H9 (cell line): Measurements from ENCODE around the gene LEPR. TPM values are rescaled to one million over a fixed set of nuclear protein-coding genes. Genes with fewer than 3 reads are reported as not detected.

Experiments
- DNase-seq: peaks from one replicate; pipeline ENCODE4 v3.0.0-alpha.2; 2017
- H2AFZ ChIP-seq: one replicate; pipeline ENCODE4 v1.6.1; 2013; ENCODE audit warnings: mild to moderate bottlenecking, low read length, control low read depth, moderate library complexity
- H2AK5ac ChIP-seq: 2 replicates; pipeline ENCODE4 v1.6.1; 2013; ENCODE audit warnings: low read length, control low read depth, mixed read lengths; ENCODE audit not compliant: insufficient read length
- H2BK120ac ChIP-seq: one replicate; pipeline ENCODE4 v1.6.1; 2013; ENCODE audit warnings: low read depth, mild to moderate bottlenecking, low read length, control low read depth, inconsistent platforms; ENCODE audit not compliant: poor library complexity, severe bottlenecking
- H2BK12ac ChIP-seq: 2 replicates; pipeline ENCODE4 v1.6.1; 2013; ENCODE audit warnings: low read length, control low read depth, mixed read lengths, low read depth; ENCODE audit not compliant: insufficient read length
- H2BK15ac ChIP-seq: 2 replicates; pipeline ENCODE4 v1.6.1; 2013; ENCODE audit warnings: low read depth, low read length, control low read depth
- H2BK20ac ChIP-seq: one replicate; pipeline ENCODE4 v1.6.1; 2013; ENCODE audit warnings: low read depth, mild to moderate bottlenecking, low read length, control low read depth, inconsistent platforms; ENCODE audit not compliant: poor library complexity, severe bottlenecking
- H2BK5ac ChIP-seq: 2 replicates; pipeline ENCODE4 v1.6.1; 2013; ENCODE audit warnings: low read length, control low read depth, mixed read lengths; ENCODE audit not compliant: insufficient read length
- H3K14ac ChIP-seq: 2 replicates; pipeline ENCODE4 v1.6.1; 2013; ENCODE audit warnings: low read length, control low read depth; ENCODE audit not compliant: insufficient read depth
- H3K18ac ChIP-seq: 2 replicates; pipeline ENCODE4 v1.6.1; 2013; ENCODE audit warnings: low read depth, mild to moderate bottlenecking, mixed read lengths, low read length, control low read depth; ENCODE audit not compliant: insufficient read length
- H3K23ac ChIP-seq: 2 replicates; pipeline ENCODE4 v1.6.1; 2013; ENCODE audit warnings: low read length, control low read depth, mixed read lengths, low read depth; ENCODE audit not compliant: insufficient read length
- H3K23me2 ChIP-seq: 2 replicates; pipeline ENCODE4 v1.6.1; 2013; ENCODE audit warnings: low read depth, mild to moderate bottlenecking, mixed read lengths, low read length, control low read depth; ENCODE audit not compliant: insufficient read length, poor library complexity, severe bottlenecking
- H3K27ac ChIP-seq: 2 replicates; pipeline ENCODE4 v1.5.1; 2013; ENCODE audit warnings: low read length, control low read depth, mixed read lengths, low read depth; ENCODE audit not compliant: insufficient read length
- H3K27me3 ChIP-seq: 2 replicates; pipeline ENCODE4 v1.6.1; 2013; ENCODE audit warnings: low read length, control low read depth, inconsistent platforms; ENCODE audit not compliant: insufficient read depth
- H3K4ac ChIP-seq: 2 replicates; pipeline ENCODE4 v1.6.1; 2013; ENCODE audit warnings: low read depth, mild to moderate bottlenecking, control low read depth, inconsistent platforms, low read length, moderate library complexity
- H3K4me1 ChIP-seq: 2 replicates; pipeline ENCODE4 v1.6.1; 2013; ENCODE audit warnings: low read length, control low read depth, inconsistent platforms; ENCODE audit not compliant: insufficient read depth
- H3K4me2 ChIP-seq: 2 replicates; pipeline ENCODE4 v1.6.1; 2013; ENCODE audit warnings: low read length, control low read depth, mixed read lengths; ENCODE audit not compliant: insufficient read length, insufficient read depth
- H3K56ac ChIP-seq: 2 replicates; pipeline ENCODE4 v1.6.1; 2013; ENCODE audit warnings: low read depth, mild to moderate bottlenecking, mixed read lengths, low read length, control low read depth; ENCODE audit not compliant: insufficient read length
- H3K79me1 ChIP-seq: 2 replicates; pipeline ENCODE4 v1.6.1; 2013; ENCODE audit warnings: low read depth, mild to moderate bottlenecking, moderate library complexity, low read length, control low read depth, inconsistent platforms; ENCODE audit not compliant: insufficient read depth, poor library complexity, severe bottlenecking
- H3K79me2 ChIP-seq: 2 replicates; pipeline ENCODE4 v1.6.1; 2013; ENCODE audit warnings: low read length, control low read depth, inconsistent platforms; ENCODE audit not compliant: insufficient read depth
- H3K9ac ChIP-seq: 2 replicates; pipeline ENCODE4 v1.6.1; 2013; ENCODE audit warnings: low read length, control low read depth, mixed read lengths; ENCODE audit not compliant: insufficient read length; ENCODE audit errors: extremely low read depth
- H3K9me3 ChIP-seq: one replicate; pipeline ENCODE4 v1.6.1; 2013; ENCODE audit warnings: low read depth, low read length, inconsistent platforms; ENCODE audit not compliant: control insufficient read depth
- H3T11ph ChIP-seq: one replicate; pipeline ENCODE4 v1.6.1; 2013; ENCODE audit warnings: mild to moderate bottlenecking, low read length, control low read depth, inconsistent platforms
- H4K20me1 ChIP-seq: one replicate; pipeline ENCODE4 v1.6.1; 2013; ENCODE audit not compliant: control insufficient read depth, insufficient read length, insufficient read depth
- H4K5ac ChIP-seq: 2 replicates; pipeline ENCODE4 v1.6.1; 2013; ENCODE audit warnings: low read depth, mild to moderate bottlenecking, mixed read lengths, low read length, control low read depth; ENCODE audit not compliant: insufficient read length
- H4K8ac ChIP-seq: replicated peaks from 2 replicates; pipeline ENCODE4 v1.6.1; 2013; ENCODE audit warnings: low read length, control low read depth, mixed read lengths, low read depth; ENCODE audit not compliant: insufficient read length
- H4K91ac ChIP-seq: 2 replicates; pipeline ENCODE4 v1.6.1; 2013; ENCODE audit warnings: low read depth, mild to moderate bottlenecking, moderate library complexity, mixed read lengths, low read length, control low read depth; ENCODE audit not compliant: insufficient read length
- H3K27ac Mint-ChIP-seq, 3 experiments: 2 replicates in 2 of 3; 3 replicates in 1 of 3; pipeline ENCODE4 v1.8.0; 2020 to 2021; ENCODE audit warnings: mixed read lengths in 3 of 3, mild to moderate bottlenecking in 1 of 3, moderate library complexity in 1 of 3
- H3K27me3 Mint-ChIP-seq: 2 replicates; pipeline ENCODE4 v1.8.0; 2021; ENCODE audit warnings: low read depth, mild to moderate bottlenecking, moderate library complexity, mixed read lengths
- H3K36me3 Mint-ChIP-seq, 3 experiments: 2 replicates in 2 of 3; 3 replicates in 1 of 3; pipeline ENCODE4 v1.8.0; 2020 to 2021; ENCODE audit warnings: low read depth in 3 of 3, mixed read lengths in 3 of 3; ENCODE audit not compliant: insufficient read depth in 1 of 3
- H3K4me1 Mint-ChIP-seq, 2 experiments: 2 replicates each; pipeline ENCODE4 v1.8.0; 2020; ENCODE audit warnings: mixed read lengths in 2 of 2
- H3K4me3 Mint-ChIP-seq, 2 experiments: 2 replicates in 1 of 2; 3 replicates in 1 of 2; pipeline ENCODE4 v1.8.0; 2020 to 2021; ENCODE audit warnings: mild to moderate bottlenecking in 2 of 2, mixed read lengths in 2 of 2, moderate library complexity in 1 of 2
- H3K9me3 Mint-ChIP-seq, 2 experiments: 2 replicates in 1 of 2; 3 replicates in 1 of 2; pipeline ENCODE4 v1.8.0; 2020; ENCODE audit warnings: mild to moderate bottlenecking in 2 of 2, mixed read lengths in 2 of 2, moderate library complexity in 1 of 2
- WGBS: extraction: QIAGEN DNeasy Blood & Tissue Kit; methylation state at CpG from one replicate; pipeline ENCODE4 v1.1.7; 2013; ENCODE audit warnings: missing lambda C conversion rate, low lambda C conversion rate, mixed read lengths; ENCODE audit not compliant: insufficient read length; ENCODE audit errors: extremely low coverage; 5-methylcytosine and 5-hydroxymethylcytosine counted together
- total RNA-seq: library from RNA; stranded (reverse); gene quantifications from 2 replicates; pipeline ENCODE4 v1.2.1, GENCODE V29; 2021
- TF ChIP-seq, protein P1 (sequence below): fragments of 200-600 bp; sonication (generic); conservative IDR thresholded peaks from 3 replicates; pipeline ENCODE4 v1.8.0; 2021; ENCODE audit warnings: antibody characterized with exemption, mild to moderate bottlenecking

LEPR gene
- total RNA-seq, 1 experiment from 2014 or later: 3.3 TPM

DNA sequence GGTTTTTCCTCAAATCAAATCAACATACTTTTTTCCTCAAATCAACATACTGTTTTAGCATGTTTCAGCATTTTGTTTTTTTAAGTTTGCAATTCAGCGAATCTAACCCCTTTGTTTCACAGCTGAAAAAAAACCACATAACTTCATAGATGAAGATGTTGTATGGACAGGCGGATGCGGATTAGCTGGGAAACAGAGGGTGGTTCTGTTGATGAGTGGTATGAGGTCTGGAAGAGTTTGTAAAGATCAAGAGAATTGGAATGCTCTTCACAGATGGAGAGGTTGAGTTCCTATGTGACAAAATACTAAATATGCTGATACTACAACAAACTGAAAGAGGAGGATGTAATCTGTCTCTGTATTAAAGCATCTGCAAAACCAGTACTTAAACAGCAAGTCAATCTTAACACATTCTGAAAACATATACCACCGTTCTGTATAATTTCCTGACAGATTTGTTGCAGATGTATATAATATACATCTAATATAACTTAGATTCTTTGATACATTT is 10.6 kb upstream of the LEPR start:
- H3K79me2 ChIP-seq: no peaks in the 10 kb centered on the region
- H4K5ac ChIP-seq: no peak overlapping the region
- no peaks in the 10 kb centered on the region for H4K20me1 ChIP-seq
- H2BK5ac ChIP-seq: no peak overlapping the region
- no peaks in the 10 kb centered on the region for H3K27me3 ChIP-seq
- Mint-ChIP-seq H3K27me3 (no peaks in the 10 kb centered on the region), H3K9me3 (no peaks in the 10 kb centered on the region), H3K27ac (peak overlapping the region in 1 of 3 experiments; percentile 41; a peak in 1 of 7 replicates), H3K4me1 (peaks cover 12 to 21% of the 10 kb centered on the region in 2 experiments), H3K36me3 (no peaks in the 10 kb centered on the region), H3K4me3 (no peak overlapping the region)
- H2AFZ ChIP-seq: no peak overlapping the region
- H4K91ac ChIP-seq: no peak overlapping the region
- H2BK12ac ChIP-seq: no peak overlapping the region
- H3K18ac ChIP-seq: no peak overlapping the region
- H3K79me1 ChIP-seq: no peaks in the 10 kb centered on the region
- no peak overlapping the region for H3K4ac ChIP-seq
- H3K56ac ChIP-seq: no peak overlapping the region
- no peak for DNase-seq
- no peak overlapping the region for H4K8ac ChIP-seq
- H2BK15ac ChIP-seq: no peak overlapping the region
- no peak overlapping the region for H3K23ac ChIP-seq
- H3T11ph ChIP-seq: no peak overlapping the region
- H2BK120ac ChIP-seq: no peak overlapping the region
- WGBS: no CpG with 5 or more reads among the region's 4 CpGs
- H3K14ac ChIP-seq: no peak overlapping the region
- H2BK20ac ChIP-seq: no peak overlapping the region
- TF ChIP-seq, protein P1, sequence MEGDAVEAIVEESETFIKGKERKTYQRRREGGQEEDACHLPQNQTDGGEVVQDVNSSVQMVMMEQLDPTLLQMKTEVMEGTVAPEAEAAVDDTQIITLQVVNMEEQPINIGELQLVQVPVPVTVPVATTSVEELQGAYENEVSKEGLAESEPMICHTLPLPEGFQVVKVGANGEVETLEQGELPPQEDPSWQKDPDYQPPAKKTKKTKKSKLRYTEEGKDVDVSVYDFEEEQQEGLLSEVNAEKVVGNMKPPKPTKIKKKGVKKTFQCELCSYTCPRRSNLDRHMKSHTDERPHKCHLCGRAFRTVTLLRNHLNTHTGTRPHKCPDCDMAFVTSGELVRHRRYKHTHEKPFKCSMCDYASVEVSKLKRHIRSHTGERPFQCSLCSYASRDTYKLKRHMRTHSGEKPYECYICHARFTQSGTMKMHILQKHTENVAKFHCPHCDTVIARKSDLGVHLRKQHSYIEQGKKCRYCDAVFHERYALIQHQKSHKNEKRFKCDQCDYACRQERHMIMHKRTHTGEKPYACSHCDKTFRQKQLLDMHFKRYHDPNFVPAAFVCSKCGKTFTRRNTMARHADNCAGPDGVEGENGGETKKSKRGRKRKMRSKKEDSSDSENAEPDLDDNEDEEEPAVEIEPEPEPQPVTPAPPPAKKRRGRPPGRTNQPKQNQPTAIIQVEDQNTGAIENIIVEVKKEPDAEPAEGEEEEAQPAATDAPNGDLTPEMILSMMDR: no peak
- no peaks in the 10 kb centered on the region for H3K23me2 ChIP-seq
- H3K27ac ChIP-seq: no peak overlapping the region
- peaks cover 3% of the 10 kb centered on the region; the same call in 1 of the 2 replicates for H3K4me1 ChIP-seq
- no peaks in the 10 kb centered on the region for H3K9me3 ChIP-seq
- no peak overlapping the region for H2AK5ac ChIP-seq
- no peak overlapping the region for H3K9ac ChIP-seq
- H3K4me2 ChIP-seq: no peak overlapping the region
